ENCODE data around the gene RAPGEF1. TPM values are rescaled to one million over a fixed set of nuclear protein-coding genes. Genes with fewer than 3 reads are reported as not detected.

The RAPGEF1 gene
- total and polyA plus RNA-seq, 2 of the 13 experiments (the other 11 are each of a cell fraction or from before 2014, with no cell fraction given) = 21.2 to 38.9 TPM

- no peak for TF ChIP-seq ZNF777 (CRISPR knock-in tag; IDR thresholded peaks at IDR 0.05)
- no peak for TF ChIP-seq MNT (IDR thresholded peaks at IDR 0.05)
- TF ChIP-seq THAP8 (CRISPR knock-in tag; IDR thresholded peaks at IDR 0.05; ENCODE audit: borderline replicate concordance) = no peak
Measured at GRCh38 chr9:131731644-131732043, 8.2 kb downstream of the RAPGEF1 start (continued).

- H3K27ac ChIP-seq (ENCODE audit: extremely low read length, insufficient read depth, low read length) = peak overlapping the region; percentile 65
- no peak overlapping the region for H2AFZ ChIP-seq (ENCODE audit: low read length)
- H3K27me3 ChIP-seq (ENCODE audit: control insufficient read depth in 1 of 2, insufficient read depth in 2 of 2, low read length in 2 of 2) = no peaks in the 10 kb centered on the region
- ChIA-PET CTCF (ENCODE audit: low intra/inter-chr PET ratio, low total read pairs) (no interaction called here), POLR2A (interaction anchor here (1.4 to 2.4 kb wide), 3 partner anchors 23 to 125 kb away, joined by 3 to 12 read pairs (median 4); no protein-coding TSS in a partner anchor)
- ATAC-seq (peak; percentile 19), FAIRE-seq (peak; percentile 66), DNase-seq (ENCODE audit: low spot score) (peak; percentile 71)
- peaks cover 99% of the 10 kb centered on the region for H3K4me1 ChIP-seq (ENCODE audit: insufficient read depth, low read length)
- peak overlapping the region; percentile 77 for H3K4me2 ChIP-seq (ENCODE audit: low read depth, low read length)
- H3K9ac ChIP-seq (ENCODE audit: insufficient read depth, low read depth, low read length) = peak overlapping the region; percentile 25
- no TSS peak for BruUV-seq (replicated peaks)
- in situ Hi-C loops (cut with HindIII; ENCODE audit: extremely low pct_ligation_motif_present, low pct_unique_long_range_greater_than_20kb) = loop anchor here (10.0 to 25.0 kb wide), 2 partner anchors 76 to 344 kb away; partner anchors contain the start of gene PRRC2B
- intact Hi-C loops (cut with micrococcal nuclease; ENCODE audit: unreplicated experiment) = no loop called here
- H3K79me2 ChIP-seq (ENCODE audit: insufficient read depth, low read length) = peaks cover 86% of the 10 kb centered on the region
- H4K20me1 ChIP-seq (ENCODE audit: insufficient read depth, low read length) = peaks cover 19% of the 10 kb centered on the region
- H3K4me3 ChIP-seq (replicated peaks in 1 of 3; ENCODE audit: insufficient read depth in 1 of 3, low read depth in 2 of 3, low read length in 3 of 3) = peak overlapping the region in 2 of 3 experiments; percentile 29 to 33; a peak in 2 of 6 replicates
- H3K9me3 ChIP-seq (ENCODE audit: low read length) = no peaks in the 10 kb centered on the region
- H3K36me3 ChIP-seq (replicated peaks in 1 of 2; ENCODE audit: control insufficient read depth in 1 of 2, insufficient read depth in 2 of 2, low read length in 2 of 2) = no peaks in the 10 kb centered on the region
- WGBS (ENCODE audit: low lambda C conversion rate) = 25% methylated on average over 7 of the region's 7 CpGs
- TF ChIP-seq TFAP4 (IDR thresholded peaks at IDR 0.05; ENCODE audit: borderline replicate concordance, low read depth) = peak; percentile 80
- TF ChIP-seq EP300 (IDR thresholded peaks at IDR 0.05; ENCODE audit: low read depth in 2 of 2, low read length in 2 of 2) = peak in 1 of 2 experiments; percentile 45; a peak in 1 of 4 replicates
- no peak for TF ChIP-seq EP300 (CRISPR knock-in tag; IDR thresholded peaks at IDR 0.05; ENCODE audit: borderline replicate concordance)
- peak; percentile 76; the same call in 1 of the 2 replicates for TF ChIP-seq TBX2 (CRISPR knock-in tag; IDR thresholded peaks at IDR 0.05; ENCODE audit: borderline replicate concordance)
- TF ChIP-seq NR2F2 (IDR thresholded peaks at IDR 0.05; ENCODE audit: borderline replicate concordance, low read depth) = peak; percentile 66; the same call in 1 of the 2 replicates
- TF ChIP-seq RARA (CRISPR knock-in tag; IDR thresholded peaks at IDR 0.05) = peak; percentile 70; the same call in 1 of the 2 replicates
- peak; percentile 93 for TF ChIP-seq ZNF317 (CRISPR knock-in tag; IDR thresholded peaks at IDR 0.05)
- TF ChIP-seq SOX6 (IDR thresholded peaks at IDR 0.05) = no peak
- peak; percentile 38; the same call in 1 of the 2 replicates for TF ChIP-seq SOX6 (CRISPR knock-in tag; IDR thresholded peaks at IDR 0.05)
- peak; percentile 80; the same call in 1 of the 2 replicates for TF ChIP-seq SOX5 (CRISPR knock-in tag; IDR thresholded peaks at IDR 0.05; ENCODE audit: borderline replicate concordance)
- TF ChIP-seq ETV5 (CRISPR knock-in tag; IDR thresholded peaks at IDR 0.05; ENCODE audit: borderline replicate concordance) = 0 out of 2 replicates have a peak, but pooled peaks have one; percentile 14
- 0 out of 2 replicates have a peak, but pooled peaks have one; percentile 32 for TF ChIP-seq RXRB (CRISPR knock-in tag; IDR thresholded peaks at IDR 0.05; ENCODE audit: borderline replicate concordance)
- peak; percentile 66 for TF ChIP-seq FOSL2 (CRISPR knock-in tag; IDR thresholded peaks at IDR 0.05)
- peak; percentile 57; the same call in 1 of the 2 replicates for TF ChIP-seq HDAC2 (CRISPR knock-in tag; IDR thresholded peaks at IDR 0.05)
- no peak for TF ChIP-seq ZBTB43 (CRISPR knock-in tag; conservative IDR thresholded peaks at IDR 0.05)
- TF ChIP-seq ZNF335 (CRISPR knock-in tag; IDR thresholded peaks at IDR 0.05) = 0 out of 2 replicates have a peak, but pooled peaks have one; percentile 46
- TF ChIP-seq SAP130 (CRISPR knock-in tag; IDR thresholded peaks at IDR 0.05; ENCODE audit: low read depth) = peak; percentile 80
- peak; percentile 49; the same call in 1 of the 2 replicates for TF ChIP-seq FOXP1 (IDR thresholded peaks at IDR 0.05)
- peak; percentile 84 for TF ChIP-seq FOXP1 (CRISPR knock-in tag; IDR thresholded peaks at IDR 0.05)
Measured at GRCh38 chr9:131731237-131731636, 8.6 kb downstream of the RAPGEF1 start.
